Tibial artery (tissue), 4 donors: ENCODE data around the gene AQP4.

Experiments used
- DNase-seq, 2 donors: peaks; one replicate each; pipeline ENCODE4 v3.0.0-alpha.2; 2019
- H3K27ac ChIP-seq, 2 donors: fragments of 200-600 bp; sonication (generic) in 1 of 2; 1 replicate in 1 of 2; 2 replicates in 1 of 2; pipeline ENCODE4 v1.5.1; 2018 to 2019; ENCODE audit warnings: mild to moderate bottlenecking in 1 of 2
- H3K27me3 ChIP-seq, 2 donors: fragments of 200-600 bp; sonication (generic) in 1 of 2; one replicate each; pipeline versions ENCODE4 v1.5.1 to v1.6.0; 2016 to 2019
- H3K36me3 ChIP-seq, 3 donors: fragments of 200-600 bp; sonication (generic) in 2 of 3; one replicate each; pipeline ENCODE4 v1.5.1; 2016 to 2019; ENCODE audit warnings: mild to moderate bottlenecking in 2 of 3
- H3K4me1 ChIP-seq, 4 donors: fragments of 200-600 bp; sonication (generic) in 2 of 4; 1 replicate in 3 of 4; 2 replicates in 1 of 4; pipeline ENCODE4 v1.5.1; 2016 to 2019
- H3K4me3 ChIP-seq, 2 donors: fragments of 200-600 bp; sonication (generic) in 1 of 2; 1 replicate in 1 of 2; 2 replicates in 1 of 2; pipeline ENCODE4 v1.5.1; 2018 to 2019; ENCODE audit warnings: mild to moderate bottlenecking in 2 of 2
- H3K9me3 ChIP-seq, 3 donors: fragments of 200-600 bp; sonication (generic) in 1 of 3; one replicate each; pipeline ENCODE4 v1.5.1; 2016 to 2019
- intact Hi-C: fragments of 100-400 bp; cut with DNase I; formaldehyde crosslinking; loops from one replicate; pipeline ENCODE4 v1.15.0; 2023; ENCODE audit warnings: low total_unique reads
- TF ChIP-seq, protein P1 (sequence below), 2 experiments: fragments of 200-600 bp in 1 of 2; fragments of 450-650 bp in 1 of 2; IDR thresholded peaks; one replicate each; pipeline ENCODE4 v1.5.1; 2017 to 2019; ENCODE audit warnings: antibody characterized with exemption in 2 of 2, mild to moderate bottlenecking in 1 of 2, moderate library complexity in 1 of 2

Gene AQP4

DNA sequence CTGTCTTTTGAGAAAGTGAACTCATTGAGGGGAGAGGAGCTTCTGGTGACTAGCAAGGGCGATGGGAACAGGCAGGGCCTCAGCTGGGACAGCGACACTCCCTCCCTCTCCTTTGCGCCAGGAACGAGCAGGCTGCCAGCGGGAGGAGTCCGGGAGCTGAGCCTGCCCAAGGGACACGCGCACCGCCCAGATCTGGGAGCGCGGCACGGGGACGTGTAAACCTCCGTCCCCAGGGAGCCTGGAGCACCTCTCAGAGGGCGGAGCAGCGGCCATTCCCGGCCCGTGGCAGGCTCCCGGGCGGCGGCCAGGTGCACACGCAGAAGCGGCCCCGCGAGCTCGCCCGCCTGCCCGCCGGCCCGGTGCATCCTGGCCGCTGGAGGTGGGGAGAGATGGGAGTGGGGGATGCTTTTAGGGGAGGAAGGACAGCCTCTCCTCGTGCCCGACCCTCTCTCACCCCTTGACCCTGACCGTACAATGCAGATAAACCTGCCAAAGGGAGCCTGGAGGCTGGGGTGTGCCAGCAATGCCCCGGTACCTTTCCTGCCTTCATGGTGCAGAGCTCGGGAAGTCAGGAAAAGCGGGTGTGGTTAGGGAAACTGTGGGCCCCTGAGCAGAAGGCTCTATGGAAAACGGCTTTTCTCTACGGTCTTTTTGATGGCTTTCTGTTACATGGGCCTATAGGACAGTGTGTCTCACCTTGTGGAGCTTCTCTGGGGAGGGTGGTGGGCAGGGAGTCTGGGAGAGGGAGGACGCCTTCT is 2.2 kb downstream of the AQP4 start:
- Histone ChIP-seq H3K27ac (no peak overlapping the region), H3K4me3 (peak overlapping the region in 1 of 2 donors; percentile 42), H3K27me3 (peaks cover 0 to 19% of the 10 kb centered on the region in 2 donors), H3K9me3 (no peaks in the 10 kb centered on the region), H3K4me1 (peaks cover 0 to 7% (median 2%) of the 10 kb centered on the region in 4 donors), H3K36me3 (no peaks in the 10 kb centered on the region)
- intact Hi-C loops = no loop called here
- peak in 1 of 2 donors; percentile 22 for DNase-seq
- TF ChIP-seq, protein P1, sequence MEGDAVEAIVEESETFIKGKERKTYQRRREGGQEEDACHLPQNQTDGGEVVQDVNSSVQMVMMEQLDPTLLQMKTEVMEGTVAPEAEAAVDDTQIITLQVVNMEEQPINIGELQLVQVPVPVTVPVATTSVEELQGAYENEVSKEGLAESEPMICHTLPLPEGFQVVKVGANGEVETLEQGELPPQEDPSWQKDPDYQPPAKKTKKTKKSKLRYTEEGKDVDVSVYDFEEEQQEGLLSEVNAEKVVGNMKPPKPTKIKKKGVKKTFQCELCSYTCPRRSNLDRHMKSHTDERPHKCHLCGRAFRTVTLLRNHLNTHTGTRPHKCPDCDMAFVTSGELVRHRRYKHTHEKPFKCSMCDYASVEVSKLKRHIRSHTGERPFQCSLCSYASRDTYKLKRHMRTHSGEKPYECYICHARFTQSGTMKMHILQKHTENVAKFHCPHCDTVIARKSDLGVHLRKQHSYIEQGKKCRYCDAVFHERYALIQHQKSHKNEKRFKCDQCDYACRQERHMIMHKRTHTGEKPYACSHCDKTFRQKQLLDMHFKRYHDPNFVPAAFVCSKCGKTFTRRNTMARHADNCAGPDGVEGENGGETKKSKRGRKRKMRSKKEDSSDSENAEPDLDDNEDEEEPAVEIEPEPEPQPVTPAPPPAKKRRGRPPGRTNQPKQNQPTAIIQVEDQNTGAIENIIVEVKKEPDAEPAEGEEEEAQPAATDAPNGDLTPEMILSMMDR (IDR thresholded peaks at IDR 0.05) = no peak

DNA sequence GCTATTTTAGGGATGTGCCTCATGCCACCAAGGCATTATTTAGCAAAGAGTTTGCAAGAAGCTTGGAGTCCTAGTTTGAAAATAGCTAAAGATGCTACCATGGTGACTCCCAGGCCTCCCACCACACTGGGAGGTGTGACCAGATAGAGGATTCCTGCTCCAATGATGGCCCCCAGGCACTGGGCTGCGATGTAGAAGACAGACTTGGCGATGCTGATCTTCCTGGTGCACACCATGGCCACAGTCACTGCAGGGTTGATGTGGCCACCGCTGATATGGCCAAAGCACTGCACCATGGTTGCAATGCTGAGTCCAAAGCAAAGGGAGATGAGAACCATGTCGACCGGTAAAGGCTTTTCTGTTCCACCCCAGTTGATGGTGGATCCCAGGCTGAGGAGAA is 3.4 kb downstream of the AQP4 start:
- H3K4me1 ChIP-seq = peaks cover 0 to 7% (median 2%) of the 10 kb centered on the region in 4 donors
- H3K27me3 ChIP-seq = peaks cover 0 to 19% of the 10 kb centered on the region in 2 donors
- TF ChIP-seq, protein P1 (IDR thresholded peaks at IDR 0.05) = no peak
- H3K36me3 ChIP-seq = no peaks in the 10 kb centered on the region
- intact Hi-C loops = no loop called here
- no peaks in the 10 kb centered on the region for H3K9me3 ChIP-seq
- H3K4me3 ChIP-seq = no peak overlapping the region
- DNase-seq = no peak
- H3K27ac ChIP-seq = no peak overlapping the region

DNA sequence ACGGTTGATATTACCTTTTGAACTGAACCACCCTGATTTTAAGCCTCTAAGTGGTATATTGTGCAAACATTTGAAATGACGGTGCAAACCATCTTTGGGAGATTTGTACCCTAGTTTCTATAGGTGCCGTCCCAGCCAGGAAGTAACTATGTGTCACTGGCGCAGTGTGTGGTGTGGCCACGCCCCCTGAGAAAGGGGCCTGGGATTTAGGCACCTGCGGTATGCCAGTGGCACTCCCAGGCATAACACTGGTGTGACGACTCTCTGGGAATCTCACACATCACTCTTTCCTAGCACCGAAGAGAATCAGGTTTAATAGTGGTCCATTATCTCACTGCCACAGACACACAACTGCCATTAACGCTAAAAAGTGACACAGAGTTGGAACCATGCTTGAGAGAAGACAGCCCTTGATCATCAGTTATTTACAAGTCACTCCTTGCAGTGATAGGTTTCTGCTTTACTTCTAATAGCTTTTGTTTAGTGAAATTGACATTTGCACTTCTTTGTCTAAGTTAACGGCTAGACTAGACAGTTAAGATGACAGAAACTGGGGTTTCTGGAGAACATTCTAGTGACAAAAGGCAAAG is 11.1 kb downstream of the AQP4 start:
- Histone ChIP-seq H3K9me3 (no peaks in the 10 kb centered on the region), H3K27ac (no peak overlapping the region), H3K27me3 (no peaks in the 10 kb centered on the region), H3K4me3 (no peak overlapping the region), H3K36me3 (no peaks in the 10 kb centered on the region), H3K4me1 (no peaks in the 10 kb centered on the region)
- TF ChIP-seq, protein P1 (IDR thresholded peaks at IDR 0.05) = no peak
- DNase-seq = no peak
- intact Hi-C loops = no loop called here

DNA sequence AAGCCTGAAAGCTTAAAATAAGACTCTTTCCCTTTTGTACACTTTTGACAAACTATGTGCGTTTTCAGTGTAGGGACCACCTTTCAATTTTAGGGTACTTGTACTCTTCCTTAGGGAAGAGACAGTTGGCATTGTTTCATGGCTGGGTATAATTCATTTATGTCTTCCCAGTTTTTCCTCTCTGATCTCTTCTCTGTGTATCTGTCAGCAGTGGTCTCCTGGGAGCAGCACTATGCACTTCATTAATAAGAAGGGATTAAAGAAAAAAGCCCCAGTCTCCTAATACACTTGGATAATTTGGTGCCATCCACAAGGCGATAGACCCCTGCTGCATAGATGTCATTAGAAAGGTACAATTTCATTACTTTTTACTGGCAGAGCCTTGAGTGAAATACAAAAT is 12.1 kb downstream of the AQP4 start:
- intact Hi-C loops = no loop called here
- TF ChIP-seq, protein P1 (IDR thresholded peaks at IDR 0.05) = no peak
- H3K9me3 ChIP-seq = no peaks in the 10 kb centered on the region
- no peaks in the 10 kb centered on the region for H3K27me3 ChIP-seq
- H3K27ac ChIP-seq = no peak overlapping the region
- H3K36me3 ChIP-seq = no peaks in the 10 kb centered on the region
- H3K4me1 ChIP-seq = no peaks in the 10 kb centered on the region
- no peak for DNase-seq
- no peak overlapping the region for H3K4me3 ChIP-seq

DNA sequence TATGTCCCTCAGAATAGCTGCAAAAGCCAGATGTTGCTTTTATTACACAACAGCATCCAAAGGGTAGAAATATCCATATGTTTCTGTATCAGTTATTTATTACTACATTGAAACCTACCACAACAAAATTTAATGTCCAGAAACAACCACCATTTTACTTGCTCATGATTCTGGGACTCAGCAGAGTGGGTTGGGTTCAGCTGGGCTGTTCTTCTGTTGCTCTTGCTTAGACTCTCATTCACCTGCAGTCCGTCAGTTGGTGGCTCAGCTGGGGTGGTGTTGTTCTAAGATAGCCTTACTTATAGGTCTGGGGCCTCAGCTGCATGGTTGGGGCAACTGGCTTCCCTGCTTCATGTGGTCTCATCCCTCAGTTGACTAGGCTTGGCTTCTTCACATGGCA is 21.7 kb downstream of the AQP4 start:
- Histone ChIP-seq H3K9me3 (peaks cover 0 to 5% (median 0%) of the 10 kb centered on the region in 3 donors), H3K27me3 (no peaks in the 10 kb centered on the region), H3K4me3 (no peak overlapping the region), H3K27ac (no peak overlapping the region), H3K36me3 (no peaks in the 10 kb centered on the region), H3K4me1 (no peaks in the 10 kb centered on the region)
- intact Hi-C loops = no loop called here
- no peak for DNase-seq
- TF ChIP-seq, protein P1 (IDR thresholded peaks at IDR 0.05) = no peak
